ENCODE results near the gene RPH3AL. TPM values are rescaled to one million over a fixed set of nuclear protein-coding genes. Genes with fewer than 3 reads are reported as not detected.

Gene RPH3AL
- total and polyA plus RNA-seq, 2 of the 8 experiments (the other 6 are each of a cell fraction or from before 2014, with no cell fraction given), result 5.6 to 5.8 TPM

- TF ChIP-seq, protein P1, sequence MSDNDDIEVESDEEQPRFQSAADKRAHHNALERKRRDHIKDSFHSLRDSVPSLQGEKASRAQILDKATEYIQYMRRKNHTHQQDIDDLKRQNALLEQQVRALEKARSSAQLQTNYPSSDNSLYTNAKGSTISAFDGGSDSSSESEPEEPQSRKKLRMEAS (IDR thresholded peaks at IDR 0.05), result peak; percentile 35; the same call in 1 of the 2 replicates
- peak; percentile 62; the same call in 1 of the 2 replicates for TF ChIP-seq SP1 (IDR thresholded peaks at IDR 0.05; ENCODE audit: low read depth, low read length)
These were observed at the start of gene RPH3AL (continued) for GRCh38 chr17:352421-353212.

Data from H1 (cell line).